ENCODE results near the gene GSK3B.

GSK3B gene

DNA sequence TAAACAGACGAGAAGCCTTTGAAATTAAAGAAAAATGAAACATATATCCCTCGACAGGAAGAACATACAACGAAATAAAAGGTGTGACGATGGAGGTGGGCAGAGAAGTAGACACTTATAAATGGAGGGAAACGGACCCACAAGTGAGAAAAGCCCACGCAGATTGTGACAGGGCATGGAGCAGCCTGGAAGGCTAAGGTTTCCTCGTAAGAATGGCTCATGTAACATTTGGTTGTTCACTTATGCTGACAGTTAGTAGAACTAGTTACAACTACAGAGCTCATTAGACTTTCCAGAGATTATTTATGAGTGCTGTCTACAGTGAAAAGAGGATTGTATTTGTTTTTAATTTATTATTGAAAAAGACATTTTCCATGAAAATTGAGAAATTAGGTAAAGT lies 229.8 kb downstream of the GSK3B start:
- no peak for DNase-seq

DNA sequence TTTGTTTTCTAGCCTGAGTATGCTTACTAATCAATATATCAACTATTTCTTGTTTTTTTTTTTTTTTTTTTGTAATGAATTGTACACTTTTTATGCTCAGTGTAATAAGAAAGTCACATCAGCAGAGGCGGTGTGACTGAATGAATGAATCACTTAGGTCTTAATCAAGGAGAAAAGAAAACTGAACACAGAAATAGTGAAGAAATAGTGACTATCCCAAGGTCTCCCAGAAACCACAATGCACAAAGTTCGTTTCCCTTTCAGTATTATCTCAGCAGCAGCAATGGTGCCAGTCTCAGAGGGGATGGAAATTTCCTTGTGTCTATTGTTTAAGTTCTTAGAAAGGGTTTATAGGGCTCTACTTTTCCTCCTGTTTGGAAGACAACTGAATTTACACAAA lies 231.6 kb downstream of the GSK3B start:
- no peak for DNase-seq

DNA sequence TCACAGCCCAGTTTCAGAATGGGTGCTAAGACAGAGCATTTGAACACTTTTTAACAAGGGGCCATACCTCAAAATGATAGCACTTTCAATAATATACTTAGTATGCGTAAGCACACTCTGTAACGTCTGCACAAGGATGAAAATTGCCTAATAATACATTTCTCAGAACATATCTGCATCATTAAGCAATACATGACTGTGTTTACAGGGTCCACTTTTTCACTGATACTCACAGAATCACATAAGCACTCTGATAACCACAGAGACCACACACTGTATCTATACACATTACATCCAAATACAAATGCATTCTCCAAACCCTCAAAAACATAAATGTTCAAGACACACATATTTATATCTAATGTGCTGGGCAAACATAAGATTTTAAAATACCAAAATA lies 232.6 kb downstream of the GSK3B start:
- no peak for DNase-seq

DNA sequence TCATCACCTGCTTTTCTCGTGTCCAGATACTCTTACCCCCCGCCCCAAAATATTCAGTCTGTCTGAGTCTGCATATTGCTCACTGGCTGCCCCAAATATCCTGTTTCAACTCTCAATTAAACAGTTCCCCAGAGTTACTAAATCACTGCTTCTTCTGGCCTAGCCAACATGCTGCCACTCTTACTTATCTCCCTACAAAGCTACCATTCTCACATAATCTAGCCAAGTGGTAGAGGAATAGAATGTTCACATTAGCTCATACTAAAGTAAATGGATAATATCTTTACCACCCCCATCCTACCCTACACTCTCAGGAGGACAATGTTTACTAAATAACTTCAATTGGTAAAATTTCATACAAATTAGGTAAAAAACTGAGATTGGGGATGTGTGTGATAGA lies 234.5 kb downstream of the GSK3B start:
- no peak for DNase-seq

DNA sequence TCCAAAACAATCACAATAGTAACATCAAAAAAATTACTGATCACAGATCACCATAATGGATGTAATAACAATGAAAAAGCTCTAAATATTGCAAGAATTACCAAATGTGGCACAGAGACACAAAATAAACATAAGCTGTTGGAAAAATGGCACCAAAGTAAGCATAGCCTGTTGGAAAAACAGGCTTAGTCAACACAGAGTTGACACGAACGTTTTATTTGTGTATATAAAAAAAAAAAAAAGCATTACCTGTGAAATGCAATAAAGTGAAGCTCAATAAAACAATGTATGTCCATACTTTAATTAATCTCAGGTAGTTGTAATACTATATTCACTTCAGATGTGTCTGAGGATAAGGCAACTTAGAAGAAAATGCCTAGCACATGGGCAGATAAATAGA lies 235.3 kb downstream of the GSK3B start:
- DNase-seq, result no peak

DNA sequence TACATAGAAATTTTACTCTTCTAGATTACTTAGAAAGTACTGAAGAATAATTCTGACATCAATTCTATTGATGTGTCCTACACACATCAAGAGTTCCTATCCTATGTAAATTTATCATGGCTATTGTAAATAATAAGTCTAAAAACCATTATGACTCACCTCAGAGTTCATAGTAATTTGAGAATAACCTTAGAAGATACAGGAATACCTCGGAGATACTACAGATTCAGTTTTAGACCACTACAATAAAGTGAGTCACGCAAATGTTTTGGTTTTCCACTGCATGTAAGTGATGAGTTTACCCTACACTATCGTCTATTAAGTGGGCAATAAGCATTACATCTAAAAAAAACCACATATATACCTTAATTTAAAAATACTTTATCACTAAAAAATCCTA lies 237.6 kb downstream of the GSK3B start:
- DNase-seq, result no peak

DNA sequence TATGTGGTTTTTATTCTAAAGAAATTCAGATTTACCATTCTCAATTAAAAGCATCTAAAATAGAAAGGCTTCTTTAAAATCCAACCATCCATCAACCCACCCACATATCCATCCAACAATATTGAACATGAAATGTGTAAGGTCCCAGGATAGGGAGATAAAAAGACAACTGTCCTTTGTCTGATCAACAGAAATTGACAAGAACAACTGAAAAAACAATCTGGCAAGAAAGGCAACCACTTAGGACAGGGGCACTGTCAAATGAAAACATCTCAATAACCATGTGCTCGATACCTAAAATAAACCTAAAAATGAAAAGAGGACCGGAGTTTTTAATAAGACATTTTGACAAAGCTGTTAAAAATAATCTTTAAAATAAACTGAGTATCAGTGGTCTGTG lies 245.1 kb downstream of the GSK3B start:
- no peak for DNase-seq

DNA sequence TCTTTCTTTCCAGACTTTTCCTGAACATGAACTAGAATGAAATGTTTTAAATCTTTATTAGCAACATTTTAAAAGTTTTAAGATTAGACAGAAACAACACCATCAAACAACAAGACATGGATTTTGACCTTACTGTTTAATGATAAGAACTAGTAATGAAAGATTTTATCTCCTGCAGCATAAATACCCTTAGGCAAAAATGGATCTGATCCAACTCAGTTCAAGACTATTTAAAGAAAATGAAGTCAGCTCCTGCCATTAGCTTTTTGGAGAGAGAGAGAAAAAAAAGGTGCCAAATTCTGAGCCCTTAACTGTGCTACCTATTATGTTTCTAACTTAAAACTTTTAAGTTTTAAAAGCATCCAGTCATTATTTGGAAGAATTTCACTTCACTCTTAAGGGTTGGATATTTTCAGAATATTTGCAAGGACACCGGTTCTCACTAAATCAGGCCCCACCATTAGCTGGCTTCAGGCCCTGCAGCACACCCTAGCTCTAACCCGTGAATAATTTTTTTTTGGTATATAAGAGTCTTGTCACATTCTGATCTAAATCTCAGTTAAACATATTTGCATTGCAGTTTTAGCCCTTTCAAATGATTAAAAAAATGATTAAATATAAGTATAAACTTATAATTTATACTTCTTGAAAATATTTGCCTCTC lies 252.3 kb downstream of the GSK3B start:
- DNase-seq, result no peak

DNA sequence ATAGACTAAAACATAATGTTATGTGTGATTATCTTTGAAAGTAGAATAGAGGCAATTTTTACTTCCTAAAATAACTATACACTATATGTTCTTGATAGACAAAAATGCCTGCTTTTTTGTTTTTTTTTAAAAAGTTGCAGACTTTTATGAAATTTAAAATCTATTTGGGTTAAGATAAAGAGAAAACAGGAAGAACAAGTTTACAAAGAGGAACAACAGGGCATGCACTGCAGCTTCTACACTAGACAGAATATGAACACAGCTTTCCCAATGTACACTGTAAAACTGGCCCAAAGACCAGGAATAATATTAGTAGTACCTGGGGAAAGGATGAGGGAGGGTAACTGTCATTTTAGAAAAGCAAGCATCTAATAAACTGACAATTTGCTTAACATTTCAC lies 258.7 kb downstream of the GSK3B start:
- no peak for DNase-seq

DNA sequence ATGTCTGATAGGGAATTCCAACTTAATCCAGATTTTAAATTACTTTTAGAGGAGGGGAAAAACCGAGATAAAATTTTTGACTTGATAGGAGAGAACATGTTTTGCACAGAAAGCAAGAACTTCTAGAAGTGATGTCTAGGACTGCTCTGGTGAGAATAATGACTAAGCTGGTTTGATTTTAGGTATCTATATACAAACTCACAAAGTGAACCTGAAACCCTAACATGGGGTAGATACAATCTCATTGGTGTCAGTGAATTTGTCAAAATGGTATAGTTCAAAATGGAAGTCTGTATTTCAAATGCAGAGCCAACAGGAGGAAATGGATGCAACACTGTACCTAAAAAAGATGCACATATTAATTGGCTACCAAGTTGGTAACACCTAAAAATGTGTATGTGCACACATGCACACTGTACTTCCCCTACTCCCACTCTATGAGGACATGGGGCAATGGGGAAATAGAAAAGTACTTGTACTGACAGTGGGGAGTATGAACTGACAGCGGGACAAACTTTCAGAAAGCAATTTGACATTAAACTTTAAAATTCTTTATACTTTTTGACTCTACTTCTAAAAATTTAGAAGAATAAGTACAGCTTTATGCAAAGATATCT lies 259.4 kb downstream of the GSK3B start:
- no peak for DNase-seq

DNA sequence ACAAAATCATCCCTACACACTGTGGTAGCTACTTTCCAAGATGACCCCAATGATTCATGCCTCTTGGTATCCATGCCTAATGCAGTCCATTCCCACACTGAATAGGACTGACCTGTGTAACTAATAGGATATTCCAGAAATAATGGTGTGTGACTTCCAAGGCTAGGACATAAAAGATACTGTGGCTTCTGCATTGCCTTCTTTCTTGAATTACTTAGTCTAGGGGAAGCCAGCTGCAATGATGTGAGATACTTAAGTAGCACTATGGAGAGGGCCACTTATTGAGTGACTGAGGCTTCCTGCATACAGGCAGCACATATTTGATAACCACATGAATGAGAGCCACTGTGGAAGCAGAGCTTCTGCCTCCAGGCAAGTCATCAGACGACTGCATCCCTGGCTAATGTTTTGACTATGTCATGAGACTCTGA lies 262.3 kb downstream of the GSK3B start:
- no peak for DNase-seq

DNA sequence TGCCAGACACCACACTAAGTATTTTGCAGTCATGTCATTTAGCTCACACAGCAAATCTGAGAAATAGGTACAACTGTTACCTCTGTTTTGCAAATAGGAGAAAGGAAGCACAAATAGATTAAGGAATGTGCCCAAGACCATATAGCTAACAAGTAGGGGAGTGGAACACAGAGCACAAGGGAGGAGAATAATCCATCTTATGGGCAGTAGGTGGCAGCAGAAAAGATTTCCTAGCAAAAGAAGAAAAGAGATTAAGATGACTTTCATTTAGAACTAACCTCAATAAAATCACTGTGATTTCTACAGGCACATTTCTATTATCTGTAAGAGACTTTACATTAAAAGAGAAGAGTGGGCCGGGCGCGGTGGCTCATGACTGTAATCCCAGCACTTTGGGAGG lies 263.2 kb downstream of the GSK3B start:
- no peak for DNase-seq

DNA sequence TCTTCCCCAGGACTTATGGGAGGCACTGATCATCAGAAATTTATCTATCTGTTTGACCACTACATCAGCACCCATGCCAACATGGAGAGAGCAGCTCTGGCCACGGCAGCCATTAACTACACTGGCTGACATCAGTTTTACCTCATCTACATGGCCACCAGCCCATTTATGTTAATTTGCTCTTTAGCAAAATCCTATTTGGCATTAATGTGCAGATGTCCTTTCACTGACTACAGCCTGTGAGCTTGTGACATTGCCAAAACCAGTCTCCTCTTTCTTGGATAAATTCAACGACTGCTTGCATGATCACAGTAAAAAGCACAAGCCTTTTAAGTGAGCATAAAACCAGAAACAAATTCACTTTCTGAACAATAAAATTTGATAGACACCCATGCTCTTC lies 264.8 kb downstream of the GSK3B start:
- no peak for DNase-seq

DNA sequence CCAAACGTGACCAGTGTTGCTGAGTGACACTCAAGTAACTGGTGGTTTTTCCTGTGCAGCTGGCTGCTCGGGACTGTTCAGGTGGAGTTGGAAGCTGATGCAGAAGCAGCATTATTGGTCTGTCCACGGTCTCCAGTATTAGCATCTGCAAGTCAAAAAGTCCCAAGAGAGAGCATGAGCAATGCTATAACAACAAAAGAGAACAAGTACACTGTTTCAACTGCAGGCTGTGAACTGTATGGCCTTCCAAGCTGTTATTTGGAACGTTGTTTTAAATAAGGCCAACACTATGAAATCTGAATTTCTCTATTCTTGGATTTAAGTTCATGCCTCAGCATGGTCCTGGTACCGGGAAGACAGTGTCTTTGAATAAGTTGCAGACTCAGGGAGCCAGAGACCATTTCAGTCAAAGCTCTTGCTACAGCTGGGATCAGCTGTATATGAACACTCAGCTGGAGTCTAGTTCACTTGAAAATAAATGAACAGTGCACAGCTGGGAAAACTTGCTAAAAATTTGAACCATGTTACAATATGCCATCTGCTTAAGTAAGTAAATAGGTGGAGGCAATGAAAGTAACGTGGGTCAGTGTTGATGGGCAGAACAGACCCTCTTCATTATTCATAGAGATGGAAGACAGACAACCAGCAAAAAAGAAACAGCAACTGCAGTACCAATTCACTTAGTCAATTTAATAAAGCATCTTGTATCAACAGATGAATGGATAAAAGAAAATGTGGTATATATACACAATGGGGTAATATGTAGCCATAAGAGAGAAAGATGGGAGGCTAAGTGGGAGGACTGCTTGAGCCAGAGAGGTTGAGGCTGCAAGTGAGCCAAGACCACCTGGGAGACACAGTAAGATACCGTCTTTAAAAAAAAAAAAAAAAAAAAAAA lies 267.3 kb downstream of the GSK3B start:
- no peak for DNase-seq

DNA sequence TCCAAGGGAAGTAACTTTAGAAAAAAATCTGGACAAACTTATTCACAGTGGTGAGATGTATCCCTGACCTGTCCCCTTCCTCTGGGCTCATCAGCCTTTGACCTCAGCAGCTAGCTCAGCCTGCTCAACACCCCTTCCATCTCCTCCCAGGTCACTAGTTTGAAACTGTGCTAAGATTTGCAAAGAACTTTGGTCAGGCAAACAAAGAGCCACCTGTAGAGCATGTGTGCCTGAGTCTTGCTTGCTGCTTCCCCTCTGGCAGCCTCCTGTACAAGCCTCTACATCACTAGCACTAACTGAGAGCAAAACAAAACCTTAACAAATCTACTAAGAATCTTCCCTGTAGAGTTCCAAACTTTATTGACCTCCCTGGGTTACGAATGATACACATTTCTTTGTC lies 268.4 kb downstream of the GSK3B start:
- DNase-seq, result no peak

DNA sequence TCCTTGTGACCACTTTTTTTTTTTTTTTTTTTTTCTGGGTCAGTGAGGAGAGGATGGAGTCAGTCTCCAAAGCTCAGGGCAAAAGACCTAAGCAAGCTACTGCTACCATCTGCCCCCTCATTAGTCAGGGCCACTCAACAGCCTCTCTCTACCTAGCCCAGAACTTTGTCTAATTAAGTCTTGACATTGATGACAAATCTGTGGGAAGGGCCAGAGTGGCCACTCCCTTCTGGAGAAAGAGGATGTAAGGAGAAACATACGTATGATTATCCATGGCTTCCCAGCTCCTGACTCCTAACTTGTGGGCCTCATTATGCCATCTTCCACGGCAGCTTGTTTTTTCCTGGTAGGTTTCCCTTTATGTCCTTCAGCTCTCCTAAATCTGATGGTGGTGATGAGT lies 274.4 kb downstream of the GSK3B start:
- no peak for DNase-seq

DNA sequence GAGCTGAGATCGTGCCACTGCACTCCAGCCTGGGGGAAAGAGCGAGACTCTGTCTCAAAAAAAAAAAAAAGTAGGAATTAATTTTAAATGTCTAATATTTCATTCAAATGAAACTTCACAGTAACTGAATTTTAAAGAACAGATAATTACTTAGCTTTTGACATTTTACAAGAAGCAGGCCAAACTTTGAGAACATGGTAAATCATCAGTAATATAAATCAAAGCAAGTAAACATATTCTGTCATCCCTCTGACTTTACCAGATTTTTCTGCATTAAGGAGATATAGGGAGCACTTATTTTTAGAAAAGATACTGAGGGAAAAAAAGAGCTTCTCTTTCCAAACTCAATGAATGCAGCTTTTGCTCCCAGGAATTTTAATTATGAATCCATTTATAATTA lies 275.3 kb downstream of the GSK3B start:
- no peak for DNase-seq

DNA sequence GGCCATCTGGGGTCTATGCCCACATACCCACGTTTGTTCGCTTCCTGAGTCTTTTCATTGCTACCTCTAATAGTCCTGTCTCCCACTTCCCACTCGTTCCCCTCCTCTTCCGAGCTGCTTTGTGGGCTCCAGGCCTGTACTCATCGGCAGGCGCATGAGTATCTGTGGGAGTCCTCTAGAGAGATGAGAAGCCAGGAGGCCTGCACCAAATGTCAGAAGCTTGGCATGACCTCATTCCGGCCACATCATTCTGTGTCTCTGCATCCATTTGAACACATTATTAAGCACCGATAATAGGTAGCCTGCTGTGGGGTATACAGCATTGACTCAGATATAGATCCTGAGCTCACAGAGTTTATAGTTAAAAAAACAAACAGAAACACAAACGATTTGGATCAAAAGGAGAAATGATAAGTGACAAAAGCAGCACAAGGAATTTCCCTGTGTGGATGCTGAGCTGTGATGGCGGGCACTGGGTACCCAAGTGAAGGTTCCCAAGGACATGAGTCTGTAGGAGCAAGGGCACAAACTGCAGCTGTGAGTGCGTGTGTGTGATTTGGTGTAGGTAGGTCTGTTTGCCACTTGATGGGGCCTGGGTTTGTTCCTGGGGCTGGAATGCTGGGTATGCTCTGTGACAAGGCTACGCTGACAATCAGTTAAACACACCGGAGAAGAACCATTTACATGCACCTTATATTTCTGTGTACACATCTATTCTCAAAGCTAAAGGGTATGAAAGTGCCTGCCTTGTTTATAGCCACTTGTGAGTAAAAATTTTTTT lies 276.5 kb downstream of the GSK3B start:
- DNase-seq, result no peak

DNA sequence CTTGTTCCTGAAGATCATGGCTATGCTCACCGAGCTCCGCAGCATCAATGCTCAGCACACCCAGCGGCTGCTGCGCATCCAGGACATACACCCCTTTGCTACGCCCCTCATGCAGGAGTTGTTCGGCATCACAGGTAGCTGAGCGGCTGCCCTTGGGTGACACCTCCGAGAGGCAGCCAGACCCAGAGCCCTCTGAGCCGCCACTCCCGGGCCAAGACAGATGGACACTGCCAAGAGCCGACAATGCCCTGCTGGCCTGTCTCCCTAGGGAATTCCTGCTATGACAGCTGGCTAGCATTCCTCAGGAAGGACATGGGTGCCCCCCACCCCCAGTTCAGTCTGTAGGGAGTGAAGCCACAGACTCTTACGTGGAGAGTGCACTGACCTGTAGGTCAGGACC lies 277.2 kb downstream of the GSK3B start:
- DNase-seq, result no peak

DNA sequence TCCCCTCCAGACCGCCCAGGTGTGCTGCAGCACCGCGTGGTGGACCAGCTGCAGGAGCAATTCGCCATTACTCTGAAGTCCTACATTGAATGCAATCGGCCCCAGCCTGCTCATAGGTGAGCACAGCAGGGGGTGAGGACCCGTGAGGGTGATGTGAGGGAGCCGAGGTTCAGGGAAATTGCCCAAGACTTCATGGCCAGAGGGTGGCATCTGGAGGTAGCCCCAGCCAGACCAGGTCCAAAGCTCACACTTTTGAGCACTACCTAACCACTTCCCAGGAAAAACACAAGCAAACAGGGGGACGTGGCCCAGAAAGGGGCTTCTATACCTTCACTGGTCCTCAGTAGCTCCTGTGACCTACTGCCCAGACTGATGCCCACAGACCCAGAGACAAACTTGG lies 278.5 kb downstream of the GSK3B start:
- no peak for DNase-seq

DNA sequence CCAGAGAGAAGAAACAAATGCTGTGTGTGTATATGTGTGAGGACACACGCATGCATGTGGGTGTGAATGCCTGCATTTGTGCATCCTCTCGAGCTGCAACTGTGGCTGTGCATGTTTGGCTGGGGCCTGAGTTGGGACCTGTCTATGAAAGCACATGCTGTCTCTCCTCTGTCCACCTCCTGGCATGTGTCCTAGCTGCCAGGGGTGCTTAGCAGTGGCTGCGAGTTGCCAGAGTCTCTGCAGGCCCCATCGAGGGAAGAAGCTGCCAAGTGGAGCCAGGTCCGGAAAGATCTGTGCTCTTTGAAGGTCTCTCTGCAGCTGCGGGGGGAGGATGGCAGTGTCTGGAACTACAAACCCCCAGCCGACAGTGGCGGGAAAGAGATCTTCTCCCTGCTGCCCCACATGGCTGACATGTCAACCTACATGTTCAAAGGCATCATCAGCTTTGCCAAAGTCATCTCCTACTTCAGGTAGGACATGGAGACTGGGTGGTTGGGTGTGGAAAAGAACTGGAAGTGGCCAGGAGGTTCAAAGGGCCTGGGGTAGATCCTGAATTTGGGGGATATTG lies 281.7 kb downstream of the GSK3B start:
- no peak for DNase-seq

DNA sequence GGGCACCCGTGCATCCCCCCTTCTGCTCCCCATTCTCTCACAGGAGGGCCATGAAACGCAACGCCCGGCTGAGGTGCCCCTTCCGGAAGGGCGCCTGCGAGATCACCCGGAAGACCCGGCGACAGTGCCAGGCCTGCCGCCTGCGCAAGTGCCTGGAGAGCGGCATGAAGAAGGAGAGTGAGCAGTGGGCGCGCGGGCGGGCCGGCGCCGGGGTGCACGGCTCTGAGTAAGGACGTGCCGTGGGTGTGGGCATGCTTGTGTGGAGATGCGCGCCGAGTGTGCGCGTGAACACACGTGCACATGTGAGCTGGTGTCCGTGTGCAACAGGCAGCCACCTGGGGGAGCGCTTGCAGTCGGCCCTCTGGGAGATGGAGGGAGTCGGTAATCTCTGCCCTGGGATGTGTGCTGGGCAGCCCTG lies 284.2 kb downstream of the GSK3B start:
- no peak for DNase-seq
